GM21576 (cell line): ENCODE measurements around the gene LMAN2.
A peak's percentile ranks its signal among the peaks of the same experiment; 100 is the strongest.
"Not testable (repeated sequence)": the region's sequence is repeated elsewhere in the genome, so short reads cannot be mapped to it uniquely, and the experiment has no call there.

Experiments used
- ATAC-seq: cut with Tn5 transposase; IDR thresholded peaks from one replicate; pipeline ENCODE4 v1.9.1; 2021; ENCODE audit warnings: mild to moderate bottlenecking, moderate library complexity; ENCODE audit not compliant: unreplicated experiment

The LMAN2 gene

DNA sequence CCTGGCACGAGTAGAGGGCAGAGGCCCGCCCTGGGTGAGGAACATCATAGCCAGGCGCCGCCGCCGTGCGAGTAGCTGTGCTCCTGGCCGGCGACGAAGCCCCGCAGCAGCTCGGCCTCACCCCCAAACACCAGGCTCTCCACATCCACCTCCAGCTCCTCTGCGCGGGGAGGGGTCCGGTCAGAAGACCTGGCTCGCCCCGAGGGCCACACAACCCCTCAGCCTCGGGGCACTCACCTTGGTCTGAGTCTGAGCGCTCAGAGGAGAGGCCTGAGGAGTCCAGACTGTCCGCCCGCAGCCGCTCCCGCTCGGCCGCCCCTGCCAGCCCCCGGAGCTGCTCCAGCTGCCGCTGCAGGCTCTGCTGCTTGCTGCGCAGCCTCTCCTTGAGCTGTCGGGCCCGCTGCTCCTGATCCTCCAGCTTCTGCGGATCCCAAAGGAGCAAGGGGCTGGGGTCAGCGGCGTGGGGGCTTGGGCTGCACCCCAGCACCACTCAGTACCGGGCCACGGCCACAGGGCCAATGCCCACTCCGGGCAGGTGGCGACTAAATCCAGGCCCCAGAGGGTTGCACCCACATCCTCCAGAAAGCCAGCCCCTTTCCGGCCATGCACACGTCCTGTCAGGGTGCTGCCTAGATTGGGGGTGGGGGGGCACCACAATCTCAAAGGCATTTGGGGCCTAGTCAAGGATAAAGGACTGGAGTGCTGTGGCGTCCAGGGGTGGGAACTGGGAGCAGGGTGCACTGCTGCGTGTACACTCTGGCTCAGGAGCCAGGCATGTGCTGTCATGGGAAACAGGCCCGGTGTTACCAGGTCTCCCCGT lies 43.7 kb downstream of the LMAN2 start:
- ATAC-seq, result no peak

DNA sequence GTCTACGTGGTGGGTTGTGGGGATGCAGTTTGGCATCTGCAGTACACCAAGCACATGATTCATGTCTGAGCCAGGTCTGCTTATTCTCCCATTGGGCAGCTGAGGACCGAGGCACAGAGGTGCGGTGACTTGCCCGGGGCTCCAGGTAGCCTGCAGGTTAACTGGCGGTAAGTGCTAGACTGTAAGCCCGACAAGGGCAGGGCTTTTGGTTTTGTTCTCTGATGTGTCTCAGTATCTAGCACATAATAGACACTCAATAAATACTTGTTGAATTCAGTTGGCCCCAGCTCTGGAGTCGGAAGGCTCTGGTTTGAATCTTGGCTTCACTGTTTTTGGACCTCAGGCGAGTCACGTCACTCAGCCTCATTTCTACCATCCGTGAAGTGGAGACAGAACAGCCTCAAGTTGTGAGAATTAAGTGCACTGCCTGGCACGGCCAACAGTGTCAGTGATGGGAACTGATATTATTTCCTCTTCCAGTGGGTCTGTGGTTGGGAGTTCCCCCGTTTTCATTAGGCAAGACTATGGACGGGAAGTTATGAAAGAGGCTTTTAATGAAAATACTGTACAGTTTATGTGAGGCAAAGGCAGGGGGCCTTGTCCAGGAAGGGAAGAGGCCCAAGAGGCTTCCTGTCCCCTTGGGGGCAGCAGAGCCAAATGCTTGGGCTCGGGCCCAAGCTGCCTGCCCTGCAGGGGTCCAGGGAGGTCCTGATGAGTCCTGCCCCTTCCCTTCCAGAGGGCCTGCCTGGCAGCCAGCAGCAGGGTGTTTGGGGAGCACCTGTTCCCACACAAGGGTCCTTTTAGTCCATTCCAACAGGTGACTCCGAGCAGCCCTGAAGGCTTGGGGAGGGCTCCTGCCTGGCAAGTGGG lies 44.6 kb downstream of the LMAN2 start:
- ATAC-seq, result no peak

DNA sequence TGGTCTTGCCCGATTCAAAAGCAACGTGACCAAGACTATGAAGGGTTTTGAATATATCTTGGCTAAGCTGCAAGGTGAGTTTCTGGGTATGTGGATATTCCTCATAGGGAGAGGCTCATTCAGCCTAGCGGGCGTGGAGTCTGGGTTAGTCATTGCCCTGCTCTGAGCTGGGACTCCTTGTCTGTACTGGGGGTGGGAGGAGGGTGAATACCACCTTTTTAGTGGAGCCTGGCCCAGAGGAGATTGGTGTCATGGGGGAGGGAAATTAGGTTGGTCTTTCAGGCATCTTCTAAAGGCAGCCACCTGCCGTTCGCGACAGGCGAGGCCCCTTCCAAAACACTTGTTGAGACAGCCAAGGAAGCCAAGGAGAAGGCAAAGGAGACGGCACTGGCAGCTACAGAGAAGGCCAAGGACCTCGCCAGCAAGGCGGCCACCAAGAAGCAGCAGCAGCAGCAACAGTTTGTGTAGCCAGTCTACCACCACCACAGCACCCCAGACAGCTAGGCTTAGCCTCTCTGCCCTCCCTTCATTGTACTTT lies 45.3 kb downstream of the LMAN2 start:
- ATAC-seq, result not testable (repeated sequence)

DNA sequence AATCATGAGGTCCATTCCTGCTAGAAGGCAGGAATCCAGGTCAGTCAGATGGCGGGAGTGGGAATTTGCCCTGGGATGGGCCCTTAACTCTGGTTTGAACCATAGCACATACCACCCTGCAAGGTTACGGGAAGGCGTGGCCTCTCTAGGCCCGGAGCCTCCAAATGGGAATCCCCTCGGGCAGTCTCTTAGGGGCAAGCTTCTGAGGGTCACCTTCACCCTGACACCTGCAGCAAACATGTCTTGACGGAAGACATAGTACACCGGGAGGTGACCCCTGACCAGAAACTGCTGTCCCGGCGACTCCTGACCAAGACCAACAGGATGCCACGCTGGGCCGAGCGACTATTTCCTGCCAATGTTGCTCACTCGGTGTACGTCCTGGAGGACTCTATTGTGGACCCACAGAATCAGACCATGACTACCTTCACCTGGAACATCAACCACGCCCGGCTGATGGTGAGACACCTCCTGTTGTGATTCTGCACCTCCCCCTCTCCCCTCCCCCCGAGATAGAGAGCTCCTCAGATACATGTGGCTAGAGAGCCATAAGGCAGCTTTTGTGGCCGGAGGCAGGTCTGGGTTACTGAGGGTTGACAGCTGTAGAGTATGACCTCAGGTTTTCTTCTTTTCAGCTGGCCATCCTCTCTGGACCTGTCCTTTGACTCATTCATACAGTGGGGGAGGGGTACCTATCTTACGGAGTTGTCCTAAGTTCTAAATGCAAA lies 46.9 kb downstream of the LMAN2 start:
- ATAC-seq, result no peak

DNA sequence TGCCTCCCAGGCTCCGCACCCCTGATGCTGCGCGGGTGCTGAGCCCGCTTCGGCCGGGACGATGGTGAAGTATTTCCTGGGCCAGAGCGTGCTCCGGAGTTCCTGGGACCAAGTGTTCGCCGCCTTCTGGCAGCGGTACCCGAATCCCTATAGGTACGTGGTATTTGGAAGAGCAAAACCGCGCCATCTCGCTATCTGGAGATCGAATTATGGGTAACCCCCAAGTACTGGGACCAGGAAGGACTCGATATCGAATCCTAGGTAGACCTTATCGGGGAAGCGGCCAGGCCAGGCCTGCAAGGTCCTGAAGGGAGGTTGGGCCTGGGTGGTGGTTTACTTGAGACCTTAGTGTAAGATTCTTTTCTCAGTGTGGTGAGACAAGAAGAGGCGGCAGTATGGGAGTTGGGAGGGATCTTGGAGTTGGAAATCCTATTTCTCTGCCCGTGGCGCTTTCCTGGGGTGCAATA lies 47.5 kb downstream of the LMAN2 start:
- ATAC-seq, result no peak

DNA sequence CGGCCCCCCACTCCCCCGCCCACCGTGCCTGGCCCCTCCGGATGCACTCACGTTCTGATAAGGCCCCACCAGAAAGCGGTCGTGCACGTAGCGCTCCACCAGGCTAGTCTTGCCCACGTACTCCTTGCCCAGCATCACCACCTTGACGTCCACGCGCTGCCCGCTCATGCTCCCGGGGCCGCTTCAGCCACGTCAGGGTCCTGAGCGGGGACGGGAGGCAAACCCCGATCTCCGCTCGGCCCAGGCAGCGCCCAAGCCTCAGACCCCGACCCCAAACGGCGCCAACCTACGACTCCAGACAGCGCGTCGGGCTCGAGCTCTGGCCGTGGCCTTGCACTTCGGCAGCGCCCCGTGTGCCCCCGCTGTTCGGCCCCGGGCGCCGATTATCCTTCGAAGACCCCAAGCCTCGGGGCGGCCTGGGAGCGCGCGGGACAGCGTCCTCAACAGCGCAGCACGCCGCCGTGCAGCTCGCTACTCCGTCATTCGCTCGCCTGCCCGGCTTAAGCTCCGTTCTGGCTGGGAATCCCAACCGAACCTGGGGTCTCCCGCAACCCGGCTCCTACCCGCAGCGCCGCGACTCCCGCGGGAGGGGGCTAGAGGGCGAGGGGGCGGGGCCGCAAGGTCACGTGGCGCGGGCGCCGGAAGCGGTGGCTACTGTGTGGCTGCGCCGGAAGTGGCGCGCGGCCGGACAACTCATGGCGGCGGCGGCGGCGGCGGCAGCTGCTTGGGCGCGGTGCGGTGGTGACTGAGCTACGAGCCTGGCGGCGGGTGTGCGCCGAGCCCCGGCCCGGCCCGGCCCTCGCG lies 48.1 kb downstream of the LMAN2 start, which contains the start of the genes PRELID1 and RAB24:
Gene PRELID1, plus strand, starts transcription at position 679 of the 804 bp plus-strand sequence. CDS start 187 bp downstream, outside the sequence.
Gene RAB24, minus strand, starts transcription at position 599 of the 804 bp plus-strand sequence. Its CDS starts 431 bp downstream, at position 168.
- peak; percentile 66 for ATAC-seq

DNA sequence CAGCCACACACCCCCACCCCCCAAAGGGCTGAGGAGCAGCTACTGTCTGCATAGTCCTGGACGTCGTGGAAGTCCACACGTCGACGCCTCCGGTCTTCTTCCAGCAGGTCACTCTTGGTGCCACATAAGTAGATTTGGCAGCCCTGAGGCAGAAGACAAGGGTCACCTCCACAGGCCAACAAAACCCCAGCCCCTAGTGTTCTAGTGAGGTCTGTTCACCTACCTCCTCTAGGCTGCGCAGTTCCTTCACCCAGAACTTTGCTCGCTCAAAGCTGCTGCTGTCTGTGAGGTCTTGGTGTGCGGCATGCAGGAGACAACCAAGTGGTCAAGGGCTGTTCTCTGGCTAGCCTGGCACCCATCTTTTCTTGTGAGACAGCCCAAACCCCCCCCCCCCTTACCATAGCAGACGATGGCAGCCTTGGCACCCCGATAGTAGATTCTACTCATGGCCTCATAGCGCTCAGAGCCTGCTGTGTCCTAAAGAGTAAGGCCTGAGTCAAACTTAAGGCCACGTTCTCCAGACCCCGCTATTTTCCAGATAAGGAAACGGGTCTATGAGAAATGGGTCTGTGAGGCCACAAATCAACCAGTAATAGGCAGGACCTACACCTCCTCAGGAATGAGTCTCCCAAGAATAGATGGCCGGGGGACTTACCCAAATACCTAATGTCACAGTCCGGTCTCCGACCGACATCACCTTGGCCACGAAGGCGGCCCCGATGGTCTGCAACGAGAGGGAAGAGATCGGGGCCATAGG lies 48.9 kb downstream of the LMAN2 start:
- no peak for ATAC-seq

DNA sequence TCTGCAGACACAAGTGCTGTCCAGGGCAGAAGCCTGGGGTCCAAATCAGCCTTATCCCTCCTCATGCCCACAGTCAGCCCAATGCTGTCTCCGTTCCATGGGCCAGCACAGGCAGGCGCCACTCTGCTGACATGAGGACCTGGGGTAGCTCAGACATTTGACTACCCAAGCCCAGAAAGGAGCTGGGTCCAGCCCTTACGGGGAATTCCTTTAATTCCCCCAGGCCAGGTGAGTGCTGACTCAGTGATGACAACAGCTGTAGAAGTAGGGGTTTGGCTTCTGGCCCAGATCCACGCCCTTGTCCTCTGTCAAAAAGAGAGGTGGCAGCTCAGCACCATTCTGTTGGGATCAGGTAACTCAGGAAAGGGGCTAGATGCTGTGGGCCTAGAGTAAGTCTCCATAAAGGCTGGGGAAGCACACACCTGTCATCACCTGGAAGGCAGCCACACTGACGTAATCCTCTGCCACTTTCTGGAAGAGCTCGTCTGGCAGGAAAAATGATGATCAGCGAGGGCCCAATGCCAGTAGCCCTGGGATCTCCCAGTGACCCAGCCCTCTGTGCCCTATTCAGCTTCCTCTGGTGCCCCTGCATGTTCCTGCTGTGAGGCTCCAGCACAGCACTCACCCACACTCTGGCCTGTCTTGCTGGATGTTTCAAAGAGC lies 49.8 kb downstream of the LMAN2 start:
- no peak for ATAC-seq

DNA sequence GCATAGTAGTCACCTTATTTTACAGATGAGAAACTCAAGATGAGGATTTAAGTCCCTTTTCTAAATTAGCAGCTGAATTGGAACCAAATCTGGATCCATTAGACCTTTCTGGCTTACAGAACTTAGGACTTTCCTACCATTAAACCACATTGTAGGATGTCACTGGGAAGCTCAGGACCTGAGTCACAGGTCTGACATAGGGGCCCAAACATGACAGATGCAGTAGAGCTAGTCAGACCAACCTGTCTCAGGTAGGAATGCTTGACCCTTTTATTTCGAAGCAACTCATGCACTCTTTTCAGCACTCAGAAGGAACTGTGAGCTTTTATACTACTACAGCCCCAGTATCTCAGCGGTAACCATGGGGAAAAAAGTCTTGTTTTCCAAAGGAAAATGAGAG lies 50.5 kb downstream of the LMAN2 start:
- no peak for ATAC-seq

DNA sequence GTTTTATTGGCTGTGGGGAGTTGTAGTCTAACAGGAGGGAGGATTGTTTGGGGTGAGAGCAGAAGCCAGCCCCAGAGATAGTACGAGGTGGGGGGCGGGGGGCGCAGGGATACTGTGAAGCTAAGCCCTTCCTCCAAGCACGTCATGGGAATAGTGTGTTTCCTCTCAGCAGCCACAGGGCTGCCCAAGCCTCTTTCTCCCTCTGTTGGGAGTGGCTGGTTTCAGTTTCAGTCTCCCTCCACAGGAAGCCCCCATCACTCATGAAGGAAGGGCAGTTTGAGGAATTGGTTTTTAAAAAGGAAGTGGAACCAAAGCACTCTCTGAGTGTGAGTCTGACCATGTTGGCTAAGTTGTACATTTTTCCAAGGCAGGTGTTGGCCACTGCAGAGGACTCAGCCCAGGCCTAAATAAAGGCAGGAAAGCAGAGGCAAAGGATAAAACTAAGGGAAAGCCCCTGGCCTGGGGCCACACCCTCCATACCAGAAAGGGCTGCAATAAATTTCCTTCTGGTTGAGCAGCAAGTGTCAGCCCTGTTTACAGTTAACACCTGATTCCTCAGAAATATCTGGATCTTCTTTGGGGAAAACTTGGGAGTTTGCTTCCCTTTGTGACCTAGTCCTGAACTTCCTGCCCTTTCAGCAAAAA lies 51.1 kb downstream of the LMAN2 start:
- peak; percentile 36 for ATAC-seq

DNA sequence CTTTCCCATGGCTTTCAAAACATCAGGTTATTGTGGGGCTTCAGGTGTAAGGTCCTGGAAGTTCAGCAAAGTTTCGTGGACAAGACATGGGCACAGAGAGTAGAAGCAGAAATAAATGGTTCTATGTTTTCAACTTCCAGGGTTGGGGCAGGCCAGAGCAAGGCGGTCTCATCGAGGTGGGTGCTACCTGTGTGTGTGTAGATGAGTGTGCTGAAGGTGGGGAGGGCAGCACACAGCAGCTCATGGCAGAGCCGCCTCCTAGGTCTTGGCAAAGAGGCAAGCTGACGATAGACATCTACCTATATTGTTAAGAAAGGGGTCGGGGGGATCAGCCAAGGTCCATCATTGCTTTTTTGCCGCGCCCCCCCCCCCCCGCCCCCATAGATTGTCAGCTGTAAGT lies 51.8 kb downstream of the LMAN2 start:
- no peak for ATAC-seq

DNA sequence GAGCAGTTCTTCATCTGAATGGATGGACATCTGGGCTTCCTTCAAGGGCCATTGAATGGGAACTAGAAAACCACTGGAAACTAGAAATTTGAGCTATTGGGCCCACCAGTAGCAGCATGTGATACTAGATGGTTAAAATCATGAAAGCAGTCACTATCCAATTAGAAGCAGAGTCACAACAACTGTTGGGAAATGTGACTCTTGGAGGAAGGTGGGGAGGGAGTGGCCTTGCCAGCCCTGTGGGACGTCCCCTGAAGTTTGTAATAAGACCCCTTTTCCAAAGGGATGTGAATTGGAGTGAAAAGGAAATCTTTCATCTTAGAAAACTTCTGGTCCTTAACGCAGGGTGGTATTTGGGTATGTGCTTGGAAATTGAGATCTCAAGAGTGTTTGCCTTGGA lies 53.5 kb downstream of the LMAN2 start:
- ATAC-seq, result no peak

DNA sequence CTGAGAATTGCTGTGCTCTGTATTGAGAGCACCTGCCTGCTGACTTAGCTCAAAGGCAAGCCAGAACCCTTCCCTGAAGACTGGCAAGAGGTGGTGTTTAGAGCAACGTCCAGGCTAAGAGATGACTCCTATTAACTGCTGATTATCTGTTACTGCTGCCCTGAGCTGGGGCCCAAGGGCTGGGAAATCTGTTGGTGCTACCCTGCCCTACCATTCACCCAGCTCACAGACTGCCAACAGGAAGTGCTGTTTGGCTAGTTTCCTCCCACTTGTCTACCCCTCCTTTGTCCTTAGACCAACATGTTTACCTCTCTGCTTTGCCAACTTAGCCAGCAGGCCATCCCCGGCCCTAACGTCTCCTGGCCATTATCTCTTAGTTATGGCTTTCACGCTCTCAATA lies 54.9 kb downstream of the LMAN2 start:
- no peak for ATAC-seq

DNA sequence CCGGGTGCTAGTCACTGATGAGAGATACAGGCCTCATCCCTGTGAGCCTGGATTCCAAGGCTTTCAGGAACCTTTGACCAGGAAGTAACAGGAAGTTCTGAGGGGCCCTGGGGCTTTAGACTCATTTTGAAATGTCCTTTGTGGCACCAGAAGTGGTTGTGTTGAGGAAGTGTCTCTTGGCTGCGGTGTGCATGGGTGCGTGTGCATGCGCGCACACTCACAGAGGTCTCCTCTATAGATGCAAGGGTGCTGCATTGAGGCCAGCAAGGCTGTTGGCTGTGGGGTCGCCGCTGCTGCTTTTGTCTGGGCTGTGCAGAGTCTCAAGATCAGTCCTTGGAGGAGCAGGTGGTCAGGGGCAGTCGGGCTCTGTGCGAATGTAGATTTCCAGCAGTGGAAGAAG lies 55.5 kb downstream of the LMAN2 start:
- no peak for ATAC-seq

DNA sequence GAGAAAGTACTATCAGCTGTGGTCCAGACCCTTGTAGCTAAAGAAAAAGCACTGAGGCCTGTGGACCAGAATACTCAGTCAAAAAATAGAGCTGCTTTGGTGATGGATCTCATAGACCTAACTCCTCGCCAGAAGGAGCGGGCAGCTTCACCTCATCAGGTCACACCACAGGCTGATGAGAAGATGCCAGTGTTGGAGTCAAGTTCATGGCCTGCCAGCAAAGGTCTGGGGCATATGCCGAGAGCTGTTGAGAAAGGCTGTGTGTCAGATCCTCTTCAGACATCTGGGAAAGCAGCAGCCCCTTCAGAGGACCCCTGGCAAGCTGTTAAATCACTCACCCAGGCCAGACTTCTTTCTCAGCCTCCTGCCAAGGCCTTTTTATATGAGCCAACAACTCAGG lies 56.8 kb downstream of the LMAN2 start:
- ATAC-seq, result no peak

DNA sequence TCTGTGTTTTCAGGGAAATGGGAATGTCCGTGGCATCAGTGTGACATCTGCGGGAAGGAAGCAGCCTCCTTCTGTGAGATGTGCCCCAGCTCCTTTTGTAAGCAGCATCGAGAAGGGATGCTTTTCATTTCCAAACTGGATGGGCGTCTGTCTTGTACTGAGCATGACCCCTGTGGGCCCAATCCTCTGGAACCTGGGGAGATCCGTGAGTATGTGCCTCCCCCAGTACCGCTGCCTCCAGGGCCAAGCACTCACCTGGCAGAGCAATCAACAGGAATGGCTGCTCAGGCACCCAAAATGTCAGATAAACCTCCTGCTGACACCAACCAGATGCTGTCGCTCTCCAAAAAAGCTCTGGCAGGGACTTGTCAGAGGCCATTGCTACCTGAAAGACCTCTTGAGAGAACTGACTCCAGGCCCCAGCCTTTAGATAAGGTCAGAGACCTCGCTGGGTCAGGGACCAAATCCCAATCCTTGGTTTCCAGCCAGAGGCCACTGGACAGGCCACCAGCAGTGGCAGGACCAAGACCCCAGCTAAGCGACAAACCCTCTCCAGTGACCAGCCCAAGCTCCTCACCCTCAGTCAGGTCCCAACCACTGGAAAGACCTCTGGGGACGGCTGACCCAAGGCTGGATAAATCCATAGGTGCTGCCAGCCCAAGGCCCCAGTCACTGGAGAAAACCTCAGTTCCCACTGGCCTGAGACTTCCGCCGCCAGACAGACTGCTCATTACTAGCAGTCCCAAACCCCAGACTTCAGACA lies 57.5 kb downstream of the LMAN2 start:
- ATAC-seq, result no peak

DNA sequence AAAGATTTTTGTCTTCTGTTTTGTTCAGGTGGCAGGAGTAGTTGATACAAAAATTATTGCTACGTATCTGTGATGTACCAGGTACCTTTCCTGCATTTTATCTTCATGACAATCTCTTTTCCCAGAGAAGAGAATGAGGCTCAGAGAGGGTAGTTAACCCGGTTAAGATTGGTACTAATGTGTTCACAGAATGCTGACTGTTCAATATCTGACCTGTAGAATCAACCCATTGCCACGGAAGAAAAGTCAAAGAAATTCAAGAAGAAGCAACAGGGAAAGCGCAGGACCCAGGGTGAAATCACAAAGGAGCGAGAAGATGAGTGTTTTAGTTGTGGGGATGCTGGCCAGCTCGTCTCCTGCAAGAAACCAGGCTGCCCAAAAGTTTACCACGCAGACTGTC lies 59.7 kb downstream of the LMAN2 start:
- ATAC-seq, result no peak
